SKM-1 (cell line): ENCODE measurements around the gene DAB2IP.

ENCODE experiments used
- DNase-seq: peaks from one replicate; lab custom pipeline; 2025; ENCODE audit not compliant: unreplicated experiment; lab: John Stamatoyannopoulos, UW

DAB2IP gene

DNA sequence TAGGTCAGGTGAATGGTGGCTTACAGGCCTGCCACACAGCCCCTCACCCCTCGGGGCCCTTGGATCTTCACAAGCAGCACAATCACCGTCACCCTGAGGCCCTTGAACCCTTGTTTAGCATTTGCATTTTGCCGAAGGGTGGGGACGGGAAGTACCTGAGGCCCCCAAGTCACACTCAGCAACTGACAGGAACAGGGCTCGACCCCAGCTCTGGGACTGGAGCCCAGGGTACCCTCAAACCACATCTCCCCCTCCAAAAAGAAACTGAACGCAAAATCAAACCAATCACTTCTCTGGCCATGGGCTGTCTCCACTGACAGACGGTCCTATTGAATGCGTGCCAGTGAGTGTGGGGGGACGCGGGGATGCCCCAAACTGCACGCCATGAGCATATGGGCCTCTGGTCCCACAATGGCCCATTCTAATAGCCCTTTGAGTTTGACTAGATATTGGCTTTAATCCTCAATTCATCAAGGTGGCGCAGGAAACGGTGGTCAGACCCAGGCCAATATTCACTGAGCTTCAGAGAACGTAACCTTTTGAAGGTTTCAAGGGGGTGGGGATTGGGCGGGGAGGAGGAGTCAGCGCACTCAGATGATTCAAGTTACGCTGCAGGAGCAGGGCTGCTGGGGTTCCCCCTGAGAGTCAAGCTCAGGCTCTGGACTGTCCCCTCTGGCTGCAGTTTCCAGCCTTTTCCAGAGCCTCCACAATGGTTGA, 176.0 kb downstream of the DAB2IP start:
- no peak for DNase-seq

DNA sequence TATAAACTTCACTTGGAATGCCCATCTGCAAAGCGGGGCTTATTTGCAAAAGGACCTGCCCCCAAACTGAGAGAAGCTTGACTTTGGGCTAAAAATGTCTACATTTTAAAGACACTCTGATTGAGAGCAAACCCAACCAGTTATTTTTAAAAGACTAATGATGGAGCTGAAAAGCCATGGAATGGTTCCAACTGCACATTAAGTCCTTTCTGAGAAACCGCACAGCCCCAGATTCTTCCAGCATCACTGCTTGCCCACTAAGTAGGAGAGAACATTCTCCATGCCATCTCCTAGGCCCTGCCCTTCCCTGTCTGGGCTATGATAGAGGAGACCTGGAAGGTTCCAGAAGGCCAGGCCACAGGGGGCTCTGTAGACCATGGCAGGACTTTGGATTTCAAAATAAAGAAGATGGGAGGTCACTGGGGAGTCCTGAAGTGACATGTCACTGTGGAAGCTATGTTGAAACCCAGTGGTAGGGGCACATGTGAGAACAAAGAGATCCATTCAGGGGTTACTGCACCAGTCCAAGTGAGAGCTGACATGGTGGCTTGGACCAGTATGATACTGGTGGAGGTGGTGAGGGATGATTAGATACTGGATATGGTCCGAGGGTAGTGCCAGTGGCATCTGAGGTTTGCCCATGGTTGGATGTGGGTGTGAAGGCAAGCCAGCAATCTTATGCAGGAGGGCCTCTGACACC, 179.2 kb downstream of the DAB2IP start:
- DNase-seq: no peak

GRCh38 chr9:121831869-121832268, 180.4 kb downstream of the DAB2IP start:
- DNase-seq: no peak

- DNase-seq: no peak
Measured at GRCh38 chr9:121833061-121833460, 181.6 kb downstream of the DAB2IP start.
